ENCODE results near the gene PIWIL4.

DNA sequence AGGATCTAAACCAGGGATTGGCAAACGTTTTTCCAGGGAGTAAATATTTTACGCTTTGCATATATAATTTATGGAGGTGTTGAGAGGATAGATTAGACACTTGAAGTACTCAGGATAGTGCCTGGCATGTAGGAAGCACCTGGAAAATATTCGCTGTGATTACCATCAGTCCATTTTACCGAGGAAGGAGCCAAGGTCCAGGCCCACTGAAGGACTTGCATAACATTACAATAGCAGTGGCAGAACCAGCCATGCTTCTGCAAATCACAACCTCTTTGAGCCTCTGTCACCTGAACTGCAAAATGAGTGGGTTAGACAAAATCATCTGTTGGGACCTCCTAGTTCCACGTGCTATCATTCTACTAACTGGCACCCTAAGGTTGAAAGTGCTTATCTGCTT, 18.0 kb upstream of the PIWIL4 start:
- TF ChIP-seq, protein P1, sequence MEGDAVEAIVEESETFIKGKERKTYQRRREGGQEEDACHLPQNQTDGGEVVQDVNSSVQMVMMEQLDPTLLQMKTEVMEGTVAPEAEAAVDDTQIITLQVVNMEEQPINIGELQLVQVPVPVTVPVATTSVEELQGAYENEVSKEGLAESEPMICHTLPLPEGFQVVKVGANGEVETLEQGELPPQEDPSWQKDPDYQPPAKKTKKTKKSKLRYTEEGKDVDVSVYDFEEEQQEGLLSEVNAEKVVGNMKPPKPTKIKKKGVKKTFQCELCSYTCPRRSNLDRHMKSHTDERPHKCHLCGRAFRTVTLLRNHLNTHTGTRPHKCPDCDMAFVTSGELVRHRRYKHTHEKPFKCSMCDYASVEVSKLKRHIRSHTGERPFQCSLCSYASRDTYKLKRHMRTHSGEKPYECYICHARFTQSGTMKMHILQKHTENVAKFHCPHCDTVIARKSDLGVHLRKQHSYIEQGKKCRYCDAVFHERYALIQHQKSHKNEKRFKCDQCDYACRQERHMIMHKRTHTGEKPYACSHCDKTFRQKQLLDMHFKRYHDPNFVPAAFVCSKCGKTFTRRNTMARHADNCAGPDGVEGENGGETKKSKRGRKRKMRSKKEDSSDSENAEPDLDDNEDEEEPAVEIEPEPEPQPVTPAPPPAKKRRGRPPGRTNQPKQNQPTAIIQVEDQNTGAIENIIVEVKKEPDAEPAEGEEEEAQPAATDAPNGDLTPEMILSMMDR (IDR thresholded peaks at IDR 0.05; ENCODE audit: insufficient read depth, low read length, poor library complexity, severe bottlenecking): no peak
- TF ChIP-seq EZH2phosphoT487 (conservative IDR thresholded peaks at IDR 0.05; ENCODE audit: low read length): no peak

All from SU-DHL-6 (cell line).